Adipocyte (in vitro differentiated cells): Measurements from ENCODE around the gene SERTAD4.

Source experiments
- DNase-seq: peaks from one replicate; pipeline ENCODE4 v3.0.0-alpha.2; 2015; ENCODE audit warnings: low read depth
- H3K27me3 ChIP-seq: replicated peaks from 2 replicates; pipeline ENCODE4 v1.7.0; 2013; ENCODE audit warnings: mild to moderate bottlenecking, low read length, moderate library complexity; ENCODE audit not compliant: control insufficient read depth, insufficient read depth
- H3K36me3 ChIP-seq: 2 replicates; pipeline ENCODE4 v1.7.0; 2013; ENCODE audit warnings: low read length, mild to moderate bottlenecking, moderate library complexity; ENCODE audit not compliant: control insufficient read depth, insufficient read depth, severe bottlenecking
- H3K4me1 ChIP-seq: 2 replicates; pipeline ENCODE4 v1.7.0; 2013; ENCODE audit warnings: mild to moderate bottlenecking, low read length, moderate library complexity; ENCODE audit not compliant: control insufficient read depth, insufficient read depth
- H3K4me3 ChIP-seq: 2 replicates; pipeline ENCODE4 v1.7.0; 2013; ENCODE audit warnings: mild to moderate bottlenecking, low read length, moderate library complexity
- H3K9ac ChIP-seq: 2 replicates; pipeline ENCODE4 v1.7.0; 2013; ENCODE audit warnings: mild to moderate bottlenecking, low read length, moderate library complexity
- H3K9me3 ChIP-seq: 2 replicates; pipeline ENCODE4 v1.7.0; 2013; ENCODE audit warnings: mild to moderate bottlenecking, low read length, moderate library complexity; ENCODE audit not compliant: control insufficient read depth

The SERTAD4 gene

GRCh38 chr1:210213335-210213734 is 19.3 kb upstream of the SERTAD4 start:
- no peaks in the 10 kb centered on the region for H3K9me3 ChIP-seq
- no peak for DNase-seq

DNA sequence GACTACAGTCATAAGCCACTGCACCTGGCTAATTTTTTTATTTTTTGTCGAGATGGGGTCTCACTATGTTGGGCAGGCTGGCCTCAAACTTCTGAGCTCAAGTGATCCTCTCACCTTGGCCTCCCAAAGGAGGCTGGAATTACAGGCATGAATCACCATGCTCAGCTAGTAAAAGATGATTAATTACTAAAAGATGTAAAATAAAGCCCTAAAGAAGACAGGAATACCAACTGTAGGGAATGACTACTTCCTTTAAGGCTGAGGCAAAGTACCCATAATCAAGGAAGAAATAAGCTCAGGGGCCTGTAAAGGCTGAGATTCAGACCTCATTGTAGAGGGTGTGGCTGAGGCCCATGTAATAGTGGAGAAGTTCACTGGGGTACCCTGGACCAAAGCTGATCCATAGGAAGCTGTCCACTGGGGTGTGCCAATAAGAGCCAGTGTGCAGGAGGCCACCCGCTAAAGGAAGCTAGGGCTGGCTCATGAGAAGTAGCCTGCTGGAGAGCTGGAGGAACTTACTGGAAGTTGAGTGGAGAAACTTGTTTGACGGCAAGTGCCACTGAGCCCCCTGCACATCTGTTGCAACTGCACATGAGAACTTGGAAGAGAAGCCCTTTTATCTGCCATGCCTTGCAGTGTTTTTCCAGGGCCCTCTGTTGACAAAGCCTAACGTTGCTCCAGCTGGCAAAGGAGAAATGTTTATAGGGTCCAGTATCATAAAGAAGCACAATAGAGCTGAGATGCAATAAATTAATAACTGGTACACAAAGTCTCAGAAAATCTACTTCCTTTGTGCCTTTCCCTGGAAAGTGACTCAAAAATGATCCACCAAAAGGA is 17.8 kb upstream of the SERTAD4 start:
- Histone ChIP-seq H3K4me1 (no peaks in the 10 kb centered on the region), H3K4me3 (no peak overlapping the region), H3K36me3 (no peaks in the 10 kb centered on the region), H3K27me3 (peaks cover 10% of the 10 kb centered on the region), H3K9me3 (no peaks in the 10 kb centered on the region), H3K9ac (no peak overlapping the region)
- no peak for DNase-seq

More at GRCh38 chr1:210213335-210213734, 19.3 kb upstream of the SERTAD4 start:
- no peak overlapping the region for H3K4me3 ChIP-seq
- H3K36me3 ChIP-seq: no peaks in the 10 kb centered on the region
- H3K4me1 ChIP-seq: no peaks in the 10 kb centered on the region
- peaks cover 10% of the 10 kb centered on the region for H3K27me3 ChIP-seq
- no peak overlapping the region for H3K9ac ChIP-seq

GRCh38 chr1:210217482-210217881 is 15.1 kb upstream of the SERTAD4 start:
- Histone ChIP-seq H3K9me3 (no peaks in the 10 kb centered on the region), H3K4me3 (no peak overlapping the region), H3K4me1 (no peaks in the 10 kb centered on the region), H3K36me3 (no peaks in the 10 kb centered on the region), H3K9ac (no peak overlapping the region), H3K27me3 (peaks cover 10% of the 10 kb centered on the region)
- DNase-seq: no peak

- Histone ChIP-seq H3K9me3 (no peaks in the 10 kb centered on the region), H3K4me3 (no peak overlapping the region), H3K9ac (no peak overlapping the region), H3K4me1 (no peaks in the 10 kb centered on the region), H3K36me3 (no peaks in the 10 kb centered on the region), H3K27me3 (peaks cover 10% of the 10 kb centered on the region)
- DNase-seq: peak; percentile 45
Measured at GRCh38 chr1:210218047-210218446, 14.5 kb upstream of the SERTAD4 start.

- peak; percentile 65 for DNase-seq
- H3K9me3 ChIP-seq: no peaks in the 10 kb centered on the region
- H3K9ac ChIP-seq: no peak overlapping the region
- H3K4me1 ChIP-seq: no peaks in the 10 kb centered on the region
- no peaks in the 10 kb centered on the region for H3K36me3 ChIP-seq
- peaks cover 14% of the 10 kb centered on the region for H3K27me3 ChIP-seq
- H3K4me3 ChIP-seq: no peak overlapping the region
Measured at GRCh38 chr1:210222340-210223006, 10.1 kb upstream of the SERTAD4 start.

DNA sequence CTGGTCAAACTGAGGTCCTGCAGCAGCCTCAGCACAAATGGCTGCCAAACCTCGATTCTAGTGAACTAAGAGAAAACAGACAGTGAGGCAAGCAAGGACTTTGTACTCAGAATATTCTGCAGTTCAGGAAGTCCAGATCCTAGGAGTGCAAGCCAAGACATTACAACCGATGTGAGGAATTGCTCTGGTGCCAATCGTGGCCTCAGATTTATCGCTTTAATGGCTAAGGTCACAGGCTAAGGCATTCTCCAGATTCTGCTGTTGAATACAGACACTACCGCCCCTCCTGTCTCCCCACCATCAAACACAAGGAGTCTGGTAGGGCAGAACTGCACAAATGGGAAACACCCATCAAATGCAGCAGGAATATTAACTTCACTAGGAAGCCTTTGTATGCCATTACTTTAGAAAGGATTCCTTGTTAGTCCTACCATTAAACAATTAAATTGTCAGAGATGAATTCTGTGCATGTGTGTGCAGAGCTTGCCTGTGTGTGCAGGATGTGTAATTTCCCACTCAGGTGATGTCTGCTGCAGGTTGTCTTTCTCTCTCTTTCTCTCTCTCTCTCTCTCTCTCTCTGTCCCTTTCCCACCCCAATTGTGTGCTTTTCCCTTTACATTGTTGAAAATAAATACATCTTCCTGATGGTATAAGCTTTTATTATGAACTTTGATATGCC is 9.2 kb upstream of the SERTAD4 start:
- peaks cover 23% of the 10 kb centered on the region for H3K27me3 ChIP-seq
- DNase-seq: no peak
- no peaks in the 10 kb centered on the region for H3K36me3 ChIP-seq
- H3K4me1 ChIP-seq: no peaks in the 10 kb centered on the region
- no peak overlapping the region for H3K9ac ChIP-seq
- no peak overlapping the region for H3K4me3 ChIP-seq
- H3K9me3 ChIP-seq: no peaks in the 10 kb centered on the region

GRCh38 chr1:210228158-210228557 is 4.4 kb upstream of the SERTAD4 start:
- Histone ChIP-seq H3K27me3 (peaks cover 34% of the 10 kb centered on the region), H3K9me3 (no peaks in the 10 kb centered on the region), H3K4me1 (no peaks in the 10 kb centered on the region), H3K36me3 (no peaks in the 10 kb centered on the region), H3K9ac (no peak overlapping the region), H3K4me3 (no peak overlapping the region)
- no peak for DNase-seq

- H3K9me3 ChIP-seq: no peaks in the 10 kb centered on the region
- H3K4me3 ChIP-seq: no peak overlapping the region
- no peaks in the 10 kb centered on the region for H3K36me3 ChIP-seq
- no peak overlapping the region for H3K9ac ChIP-seq
- DNase-seq: no peak
- no peaks in the 10 kb centered on the region for H3K4me1 ChIP-seq
- peaks cover 29% of the 10 kb centered on the region for H3K27me3 ChIP-seq
Measured at GRCh38 chr1:210230149-210230695, 2.4 kb upstream of the SERTAD4 start.

DNA sequence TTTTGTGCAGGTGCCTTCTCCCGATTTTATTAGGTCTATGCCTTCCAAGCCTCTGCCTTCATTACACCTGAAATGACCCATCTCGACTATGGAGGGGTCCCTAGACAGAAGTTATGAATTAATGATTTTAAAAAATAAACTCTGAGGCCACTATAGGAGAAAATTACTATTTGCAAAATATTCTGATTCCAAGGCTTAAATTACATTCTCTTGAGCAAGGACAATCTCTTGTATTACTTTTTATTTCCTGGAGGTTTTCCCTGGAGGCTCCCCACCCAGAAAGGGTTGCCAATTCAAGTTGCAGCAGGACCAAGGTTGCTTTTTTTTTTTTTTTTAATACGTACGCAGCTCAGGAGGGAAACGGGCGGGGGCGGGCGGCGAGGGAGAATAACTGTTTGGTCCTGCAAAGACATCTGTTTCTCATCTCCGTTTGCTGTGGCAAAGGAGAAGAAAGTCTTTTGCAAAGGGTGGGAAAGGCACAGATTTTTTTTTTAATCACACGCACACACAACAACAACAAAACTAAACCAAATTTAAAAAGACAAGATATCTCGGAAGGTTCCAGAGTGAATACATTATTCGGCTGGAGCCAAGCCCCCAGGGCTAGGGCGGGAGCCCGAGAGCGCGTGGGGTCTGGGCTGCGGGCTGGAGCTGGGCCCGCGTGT is 618 bp upstream of the SERTAD4 start:
- no peaks in the 10 kb centered on the region for H3K36me3 ChIP-seq
- H3K4me3 ChIP-seq: no peak overlapping the region
- H3K27me3 ChIP-seq: peaks cover 26% of the 10 kb centered on the region
- DNase-seq: peak; percentile 88
- H3K9ac ChIP-seq: no peak overlapping the region
- no peaks in the 10 kb centered on the region for H3K9me3 ChIP-seq
- H3K4me1 ChIP-seq: peaks cover 10% of the 10 kb centered on the region

GRCh38 chr1:210233216-210233494 is 559 bp downstream of the SERTAD4 start:
- Histone ChIP-seq H3K27me3 (peaks cover 14% of the 10 kb centered on the region), H3K36me3 (no peaks in the 10 kb centered on the region), H3K9me3 (no peaks in the 10 kb centered on the region), H3K9ac (peak overlapping the region; percentile 34), H3K4me1 (peaks cover 21% of the 10 kb centered on the region), H3K4me3 (peak overlapping the region; percentile 70)
- peak; percentile 73 for DNase-seq
